CD4-positive, alpha-beta T cell (primary cell): ENCODE data around the gene MAST4. TPM values are rescaled to one million over a fixed set of nuclear protein-coding genes. Genes with fewer than 3 reads are reported as not detected.
A peak's percentile ranks its signal among the peaks of the same experiment; 100 is the strongest.

Experiments used
- ATAC-seq: fragments of 200-7000 bp; cut with Tn5 transposase; one replicate; pipeline ENCODE4 v1.10.0; 2022; ENCODE audit warnings: mild to moderate bottlenecking; ENCODE audit not compliant: poor library complexity
- CTCF ChIA-PET: fragments of 350-600 bp; sonication (Branson Sonifier 250); formaldehyde crosslinking; loops from one replicate; lab custom pipeline; 2021; ENCODE audit warnings: antibody characterized with exemption, inconsistent platforms; lab: Charles Lee
- POLR2A ChIA-PET: fragments of 350-600 bp; sonication (Branson Sonifier 250); formaldehyde crosslinking; loops from one replicate; lab custom pipeline; 2021; ENCODE audit warnings: antibody characterized with exemption, inconsistent platforms; lab: Charles Lee
- DNase-seq, 14 experiments: peaks; one replicate each; pipeline ENCODE4 v3.0.0-alpha.2; 2013 to 2020; ENCODE audit warnings: mixed read lengths in 2 of 14
- H3K27ac ChIP-seq, 2 donors: one replicate each; pipeline versions ENCODE4 v1.5.1 to v1.7.0; 2013; ENCODE audit warnings: low read length in 2 of 2, low read depth in 1 of 2, mild to moderate bottlenecking in 1 of 2
- H3K27me3 ChIP-seq, 2 experiments: 1 replicate in 1 of 2; 2 replicates in 1 of 2; pipeline versions ENCODE4 v1.6.1 to v1.7.0; 2013; ENCODE audit warnings: low read length in 2 of 2, control low read depth in 1 of 2, mild to moderate bottlenecking in 1 of 2, moderate library complexity in 1 of 2; ENCODE audit not compliant: insufficient read depth in 2 of 2, control insufficient read depth in 1 of 2
- H3K36me3 ChIP-seq: one replicate; pipeline ENCODE4 v1.6.1; 2013; ENCODE audit warnings: low read length, control low read depth; ENCODE audit not compliant: insufficient read depth
- H3K4me1 ChIP-seq: one replicate; pipeline ENCODE4 v1.6.1; 2013; ENCODE audit warnings: low read length, control low read depth; ENCODE audit not compliant: insufficient read depth
- H3K4me3 ChIP-seq: one replicate; pipeline ENCODE4 v1.5.1; 2013; ENCODE audit warnings: mild to moderate bottlenecking, low read length, moderate library complexity
- H3K9me3 ChIP-seq, 2 experiments: 1 replicate in 1 of 2; 2 replicates in 1 of 2; pipeline versions ENCODE4 v1.6.1 to v1.7.0; 2013; ENCODE audit warnings: low read length in 2 of 2, mild to moderate bottlenecking in 2 of 2, control low read depth in 1 of 2, moderate library complexity in 1 of 2; ENCODE audit not compliant: control insufficient read depth in 1 of 2, insufficient read depth in 1 of 2
- H3K27ac Mint-ChIP-seq: one replicate; pipeline ENCODE4 v1.8.0; 2020; ENCODE audit warnings: mixed read lengths
- H3K27me3 Mint-ChIP-seq: one replicate; pipeline ENCODE4 v1.8.0; 2021; ENCODE audit warnings: mixed read lengths
- H3K36me3 Mint-ChIP-seq: one replicate; pipeline ENCODE4 v1.8.0; 2021; ENCODE audit warnings: low read depth, mixed read lengths
- H3K4me1 Mint-ChIP-seq: one replicate; pipeline ENCODE4 v1.8.0; 2021; ENCODE audit warnings: low read depth, mixed read lengths
- H3K4me3 Mint-ChIP-seq: one replicate; pipeline ENCODE4 v1.8.0; 2020; ENCODE audit warnings: mild to moderate bottlenecking, mixed read lengths
- H3K9me3 Mint-ChIP-seq: one replicate; pipeline ENCODE4 v1.8.0; 2020; ENCODE audit warnings: mixed read lengths
- CTCF ChIP-seq: fragments of 200-600 bp; IDR thresholded peaks from one replicate; pipeline ENCODE4 v1.8.0; 2022; ENCODE audit warnings: antibody characterized with exemption, mild to moderate bottlenecking
- intact Hi-C, 2 experiments: fragments of 100-400 bp; cut with DNase I in 1 of 2; cut with micrococcal nuclease in 1 of 2; formaldehyde crosslinking; loops; one replicate each; pipeline versions ENCODE4 v1.15.1 to v1.9.0; 2023 to 2025; cut with DNase I, micrococcal nuclease
- total RNA-seq, 174 experiments: library from RNA in 2 of 174; stranded (reverse) in 2 of 174; gene quantifications; one replicate each; pipeline ENCODE4 v1.2.3 and lab custom pipeline; 2021 to 2026

The MAST4 gene
- total RNA-seq, 2 experiments from 2014 or later = 21.3 to 21.6 TPM

DNA sequence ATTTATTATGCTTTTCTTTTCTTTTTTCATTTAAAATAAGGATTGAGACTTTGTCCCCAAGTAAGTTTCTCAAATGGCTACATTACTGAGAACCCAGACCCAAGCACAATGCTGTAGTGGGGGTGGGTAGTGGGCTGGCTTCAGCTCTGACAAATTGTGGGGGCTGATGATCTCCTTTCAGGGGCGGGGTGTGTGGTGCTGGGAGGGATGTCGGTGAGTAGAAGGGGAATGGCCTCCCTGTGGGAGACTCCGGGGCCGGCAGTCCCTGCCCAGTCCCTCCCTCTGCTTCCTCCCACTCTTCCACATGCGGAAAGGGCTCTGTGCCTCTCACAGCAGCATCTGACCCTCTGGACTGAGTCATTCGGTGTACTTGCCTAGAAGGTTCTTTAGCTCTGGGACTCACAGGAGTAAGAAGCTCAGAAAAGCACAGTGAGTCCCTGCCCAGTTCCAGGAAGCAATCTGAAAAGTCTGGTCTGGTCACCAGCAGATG is 586.2 kb downstream of the MAST4 start:
- Mint-ChIP-seq H3K27me3 (no peaks in the 10 kb centered on the region), H3K4me1 (peaks cover 54% of the 10 kb centered on the region), H3K4me3 (no peak overlapping the region), H3K27ac (peak overlapping the region; percentile 58), H3K9me3 (peaks cover 8% of the 10 kb centered on the region), H3K36me3 (peaks cover 7% of the 10 kb centered on the region)
- no peaks in the 10 kb centered on the region for H3K27me3 ChIP-seq
- ChIA-PET CTCF (no interaction called here), POLR2A (interaction anchor here (0.6 to 2.3 kb wide), 2 partner anchors 16 to 1087 kb away, joined by 3 to 10 read pairs; no protein-coding TSS in a partner anchor)
- no peak overlapping the region for H3K4me3 ChIP-seq
- H3K27ac ChIP-seq = peak overlapping the region in 1 of 2 donors; percentile 44
- intact Hi-C loops = no loop called here
- H3K4me1 ChIP-seq = peaks cover 29% of the 10 kb centered on the region
- H3K9me3 ChIP-seq = peaks cover 0 to 3% of the 10 kb centered on the region in 2 experiments
- ATAC-seq (no peak), DNase-seq (peak in 1 of 14 experiments; percentile 58)
- TF ChIP-seq CTCF = no peak
- no peaks in the 10 kb centered on the region for H3K36me3 ChIP-seq

DNA sequence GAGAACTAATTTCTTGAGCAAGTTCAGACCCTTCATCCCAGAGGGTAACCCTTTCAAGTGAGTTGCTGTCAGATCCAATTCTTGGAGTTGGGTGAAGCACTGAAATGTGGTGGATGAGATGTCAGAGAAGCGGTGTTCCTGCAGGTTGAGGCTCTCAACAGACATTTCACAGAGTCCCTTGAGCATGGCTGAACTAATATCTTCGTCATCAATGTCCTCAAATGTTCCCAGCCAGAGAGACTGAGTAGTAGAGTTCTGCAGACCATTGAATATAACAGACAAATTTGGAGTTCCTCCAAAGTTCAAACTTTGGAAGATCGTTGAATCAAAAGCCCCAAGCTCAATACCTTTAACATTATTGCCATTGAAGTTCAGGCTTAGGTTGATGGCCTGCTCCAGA is 587.7 kb downstream of the MAST4 start:
- peaks cover 60% of the 10 kb centered on the region for H3K4me1 Mint-ChIP-seq
- H3K9me3 ChIP-seq = no peaks in the 10 kb centered on the region
- intact Hi-C loops = no loop called here
- H3K4me3 ChIP-seq = no peak overlapping the region
- H3K27me3 Mint-ChIP-seq = no peaks in the 10 kb centered on the region
- POLR2A ChIA-PET = no interaction called here
- peaks cover 44% of the 10 kb centered on the region for H3K4me1 ChIP-seq
- H3K27me3 ChIP-seq = no peaks in the 10 kb centered on the region
- no peaks in the 10 kb centered on the region for H3K36me3 ChIP-seq
- no peak overlapping the region for H3K4me3 Mint-ChIP-seq
- CTCF ChIA-PET = no interaction called here
- H3K27ac ChIP-seq = no peak overlapping the region
- no peaks in the 10 kb centered on the region for H3K36me3 Mint-ChIP-seq
- no peaks in the 10 kb centered on the region for H3K9me3 Mint-ChIP-seq
- DNase-seq = no peak
- no peak for TF ChIP-seq CTCF
- no peak for ATAC-seq
- H3K27ac Mint-ChIP-seq = no peak overlapping the region

GRCh38 chr5:67187006-67187715 is 591.0 kb downstream of the MAST4 start:
- TF ChIP-seq CTCF = no peak
- Histone ChIP-seq H3K36me3 (no peaks in the 10 kb centered on the region), H3K27me3 (no peaks in the 10 kb centered on the region), H3K27ac (peak overlapping the region in 1 of 2 donors; percentile 28), H3K4me1 (peaks cover 38% of the 10 kb centered on the region), H3K9me3 (peaks cover 0 to 3% of the 10 kb centered on the region in 2 experiments), H3K4me3 (no peak overlapping the region)
- intact Hi-C loops = loop anchor here in 1 of 2 experiments (2.0 kb wide), 1 partner anchor 18 kb away; no protein-coding TSS in a partner anchor
- Mint-ChIP-seq H3K36me3 (no peaks in the 10 kb centered on the region), H3K27ac (peak overlapping the region; percentile 85), H3K27me3 (no peaks in the 10 kb centered on the region), H3K4me3 (peak overlapping the region; percentile 40), H3K9me3 (no peaks in the 10 kb centered on the region), H3K4me1 (peaks cover 67% of the 10 kb centered on the region)
- ATAC-seq (peak; percentile 66), DNase-seq (peak in 3 of 14 experiments; percentile 46 to 54 (median 52))
- ChIA-PET POLR2A (no interaction called here), CTCF (interaction anchor here (1.0 kb wide), 1 partner anchor 21 kb away, joined by 3 read pairs; no protein-coding TSS in a partner anchor)
